Gastroesophageal sphincter (tissue), 4 donors: ENCODE results near the gene ZC3H18. TPM values are rescaled to one million over a fixed set of nuclear protein-coding genes. Genes with fewer than 3 reads are reported as not detected.

Experiments
- ATAC-seq: fragments of 150-250 bp; one replicate; pipeline ENCODE4 v1.9.1; 2016; ENCODE audit warnings: mild to moderate bottlenecking, moderate library complexity
- H3K27ac ChIP-seq, 4 donors: fragments of 200-600 bp; sonication (generic) in 3 of 4; 1 replicate in 3 of 4; 2 replicates in 1 of 4; pipeline ENCODE4 v1.5.1; 2016 to 2019
- H3K27me3 ChIP-seq: fragments of 200-600 bp; sonication (generic); one replicate; pipeline ENCODE4 v1.5.1; 2019
- H3K36me3 ChIP-seq, 2 donors: fragments of 200-600 bp; sonication (generic); one replicate each; pipeline ENCODE4 v1.5.1; 2019; ENCODE audit warnings: control low read depth in 1 of 2
- H3K4me1 ChIP-seq, 3 donors: fragments of 200-600 bp; sonication (generic); 1 replicate in 2 of 3; 2 replicates in 1 of 3; pipeline ENCODE4 v1.5.1; 2016 to 2019; ENCODE audit warnings: control low read depth in 2 of 3
- H3K4me3 ChIP-seq, 2 donors: fragments of 200-600 bp; sonication (generic); one replicate each; pipeline ENCODE4 v1.5.1; 2019; ENCODE audit warnings: mild to moderate bottlenecking in 1 of 2, moderate library complexity in 1 of 2
- H3K9me3 ChIP-seq, 3 donors: fragments of 200-600 bp; sonication (generic); one replicate each; pipeline ENCODE4 v1.5.1; 2017 to 2019; ENCODE audit warnings: control low read depth in 2 of 3
- CTCF ChIP-seq, 4 experiments: fragments of 200-600 bp in 2 of 4; fragments of 450-650 bp in 2 of 4; sonication (generic) in 1 of 4; IDR thresholded peaks; one replicate each; pipeline ENCODE4 v1.5.1; 2017 to 2019; ENCODE audit warnings: antibody characterized with exemption in 4 of 4, mild to moderate bottlenecking in 2 of 4, moderate library complexity in 2 of 4
- EP300 ChIP-seq: sonication (generic); formaldehyde crosslinking; IDR thresholded peaks from one replicate; pipeline ENCODE4 v1.6.1; 2017; ENCODE audit warnings: antibody characterized with exemption, mild to moderate bottlenecking
- POLR2A ChIP-seq, 2 donors: fragments of 450-650 bp; IDR thresholded peaks; one replicate each; pipeline ENCODE4 v1.6.1; 2017; ENCODE audit warnings: antibody characterized with exemption in 2 of 2, mild to moderate bottlenecking in 2 of 2, moderate library complexity in 1 of 2
- POLR2AphosphoS5 ChIP-seq: sonication (generic); formaldehyde crosslinking; IDR thresholded peaks from one replicate; pipeline ENCODE4 v1.6.1; 2017; ENCODE audit warnings: antibody characterized with exemption
- WGBS, 2 donors: methylation state at CpG; one replicate each; pipeline ENCODE4 v1.1.5; 2018; ENCODE audit warnings: low coverage in 1 of 2; 5-methylcytosine and 5-hydroxymethylcytosine counted together
- total RNA-seq, 4 donors: library from RNA; depleted of rRNA; stranded (reverse); fragments of >200 nt; gene quantifications; one replicate each; pipeline ENCODE4 v1.1.0, GENCODE V29; 2016

The ZC3H18 gene
- total RNA-seq, 4 donors from 2014 or later: 15.8 to 40.6 (median 23.3) TPM

- WGBS, 2 donors: no CpG with 5 or more reads among the region's 25 CpGs
- Histone ChIP-seq H3K4me1 (peaks cover 0 to 11% (median 3%) of the 10 kb centered on the region in 3 donors), H3K9me3 (no peaks in the 10 kb centered on the region), H3K4me3 (no peak overlapping the region), H3K36me3 (peaks cover 0 to 72% of the 10 kb centered on the region in 2 donors), H3K27me3 (peaks cover 17% of the 10 kb centered on the region), H3K27ac (no peak overlapping the region)
- ATAC-seq: no peak
- TF ChIP-seq CTCF (IDR thresholded peaks at IDR 0.05): no peak
- TF ChIP-seq EP300: no peak
- no peak for TF ChIP-seq POLR2AphosphoS5
- no peak for TF ChIP-seq POLR2A (IDR thresholded peaks at IDR 0.05)
Observed at GRCh38 chr16:88656291-88656980, 86.2 kb downstream of the ZC3H18 start.

DNA sequence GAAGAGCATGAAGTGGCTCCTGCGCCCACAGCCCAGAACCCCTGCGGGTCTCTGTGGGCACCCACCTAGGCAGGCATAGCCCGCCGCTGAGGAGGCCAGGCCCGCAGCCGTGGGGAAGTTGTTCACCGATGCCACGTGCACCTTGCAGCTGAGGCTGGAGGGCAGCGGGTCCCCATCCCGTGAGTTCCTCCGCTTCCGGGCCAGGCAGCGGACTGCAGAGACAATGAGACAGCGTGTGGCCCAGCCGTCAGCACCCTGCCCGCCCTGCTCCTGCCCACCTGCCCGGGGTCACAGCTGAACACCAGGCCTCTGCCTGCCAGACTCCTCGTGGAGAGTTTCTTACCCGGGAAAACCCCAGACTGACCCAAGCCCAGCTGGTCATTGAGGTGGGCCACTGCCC lies 87.2 kb downstream of the ZC3H18 start:
- ATAC-seq: no peak
- WGBS, 2 donors: 100% methylated on average over 1 of the region's 19 CpGs; no CpG with 5 or more reads in 1 of the 2 donors
- peaks cover 0 to 63% of the 10 kb centered on the region in 2 donors for H3K36me3 ChIP-seq

DNA sequence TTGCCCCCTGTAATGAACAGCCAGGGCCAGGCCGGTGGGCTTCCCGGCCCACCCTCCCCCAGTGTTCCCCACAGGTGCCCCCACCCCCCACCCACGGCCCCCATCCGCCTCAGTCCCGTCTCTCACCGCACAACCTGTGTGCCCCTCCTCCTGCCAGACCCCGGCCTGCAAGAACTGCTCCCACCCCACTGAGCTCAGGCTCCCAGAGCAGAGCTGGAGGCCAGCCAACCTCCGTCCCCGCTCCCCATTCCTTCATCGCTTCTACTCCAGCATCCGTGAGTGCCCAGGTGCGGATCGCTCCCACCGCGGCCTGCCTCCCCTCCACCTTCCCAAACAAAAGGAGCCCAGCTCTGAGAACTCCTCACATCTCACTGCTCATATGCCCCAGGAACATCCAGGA lies 88.5 kb downstream of the ZC3H18 start:
- Histone ChIP-seq H3K4me1 (peaks cover 0 to 20% (median 7%) of the 10 kb centered on the region in 3 donors), H3K27ac (no peak overlapping the region), H3K4me3 (no peak overlapping the region), H3K9me3 (no peaks in the 10 kb centered on the region), H3K27me3 (no peaks in the 10 kb centered on the region), H3K36me3 (peaks cover 0 to 49% of the 10 kb centered on the region in 2 donors)
- ATAC-seq: no peak
- 87% methylated on average over 6 of the region's 15 CpGs; no CpG with 5 or more reads in 1 of the 2 donors for WGBS, 2 donors
- TF ChIP-seq CTCF (IDR thresholded peaks at IDR 0.05) (no peak), POLR2AphosphoS5 (no peak), EP300 (no peak), POLR2A (IDR thresholded peaks at IDR 0.05) (no peak)

More for the DNA sequence above, 87.2 kb downstream of the ZC3H18 start:
- H3K9me3 ChIP-seq: no peaks in the 10 kb centered on the region
- H3K4me1 ChIP-seq: peaks cover 0 to 15% (median 6%) of the 10 kb centered on the region in 3 donors
- H3K27ac ChIP-seq: no peak overlapping the region
- H3K27me3 ChIP-seq: peaks cover 8% of the 10 kb centered on the region
- no peak overlapping the region for H3K4me3 ChIP-seq
- no peak for TF ChIP-seq POLR2A (IDR thresholded peaks at IDR 0.05)
- TF ChIP-seq CTCF (IDR thresholded peaks at IDR 0.05): no peak
- TF ChIP-seq POLR2AphosphoS5: no peak
- TF ChIP-seq EP300: no peak

DNA sequence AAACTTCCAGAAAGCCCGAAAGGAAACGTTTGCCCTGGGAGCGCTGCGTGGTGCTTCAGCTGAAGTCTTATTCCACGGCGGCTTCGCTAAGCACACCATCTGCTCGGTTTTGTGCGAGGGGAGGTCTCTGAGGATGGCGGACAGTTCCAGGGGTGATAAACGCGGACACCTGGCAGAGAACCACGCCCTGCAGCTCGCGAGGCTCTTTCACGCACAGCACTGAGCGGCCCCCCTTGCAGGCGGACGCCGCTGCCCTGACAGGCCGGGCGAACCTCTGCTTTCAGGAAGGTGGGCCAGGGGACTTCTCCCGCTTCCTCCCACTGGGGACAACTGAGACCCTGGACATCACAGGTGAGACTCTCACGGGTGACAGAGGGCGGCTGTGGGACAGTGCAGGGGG lies 89.0 kb downstream of the ZC3H18 start:
- H3K9me3 ChIP-seq: no peaks in the 10 kb centered on the region
- WGBS, 2 donors: 87% methylated on average over 3 of the region's 25 CpGs; no CpG with 5 or more reads in 1 of the 2 donors
- no peak overlapping the region for H3K4me3 ChIP-seq
- no peak for ATAC-seq
- peaks cover 0 to 45% of the 10 kb centered on the region in 2 donors for H3K36me3 ChIP-seq
- H3K4me1 ChIP-seq: peaks cover 0 to 24% (median 11%) of the 10 kb centered on the region in 3 donors
- no peaks in the 10 kb centered on the region for H3K27me3 ChIP-seq
- no peak overlapping the region for H3K27ac ChIP-seq
- TF ChIP-seq POLR2AphosphoS5 (no peak), EP300 (no peak)

DNA sequence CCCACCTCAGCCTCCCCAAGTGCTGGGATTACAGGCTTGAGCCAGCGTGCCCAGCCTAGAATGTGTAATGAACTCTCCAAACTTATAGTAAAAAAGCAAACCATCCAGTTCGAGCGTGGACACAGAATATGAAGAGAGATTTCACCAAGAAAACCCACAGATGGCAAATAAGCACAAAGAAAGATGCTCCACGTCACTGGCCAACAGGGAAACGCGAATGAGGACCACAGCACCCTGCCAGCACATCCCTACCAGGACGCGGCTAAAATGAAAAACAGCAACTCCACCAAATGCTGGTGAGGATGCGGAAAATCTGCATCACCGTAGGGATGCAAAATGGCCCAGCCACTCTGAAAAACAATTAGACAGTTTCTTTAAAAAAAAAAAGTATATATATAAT lies 91.3 kb downstream of the ZC3H18 start:
- Histone ChIP-seq H3K9me3 (no peaks in the 10 kb centered on the region), H3K4me3 (no peak overlapping the region), H3K4me1 (peaks cover 0 to 30% (median 11%) of the 10 kb centered on the region in 3 donors), H3K36me3 (peaks cover 0 to 22% of the 10 kb centered on the region in 2 donors), H3K27ac (no peak overlapping the region), H3K27me3 (no peaks in the 10 kb centered on the region)
- TF ChIP-seq EP300: no peak
- TF ChIP-seq POLR2AphosphoS5: no peak
- TF ChIP-seq POLR2A (IDR thresholded peaks at IDR 0.05): no peak
- no peak for TF ChIP-seq CTCF (IDR thresholded peaks at IDR 0.05)
- no peak for ATAC-seq
- WGBS, 2 donors: 65 to 71% methylated on average over 2 to 10 of the region's 10 CpGs
